HG03442 (cell line): ENCODE data around the gene CLCN2.

Source experiments
- ATAC-seq: cut with Tn5 transposase; IDR thresholded peaks from one replicate; pipeline ENCODE4 v1.9.1; 2021; ENCODE audit warnings: mild to moderate bottlenecking, moderate library complexity; ENCODE audit not compliant: unreplicated experiment

The CLCN2 gene

GRCh38 chr3:184381261-184382224 lies 20.1 kb upstream of the CLCN2 start:
- no peak for ATAC-seq

- ATAC-seq = no peak
Observed at GRCh38 chr3:184380627-184381260, 19.3 kb upstream of the CLCN2 start.

- no peak for ATAC-seq
Observed at GRCh38 chr3:184380185-184380626, 18.8 kb upstream of the CLCN2 start.

- ATAC-seq = no peak
Observed at GRCh38 chr3:184379358-184380184, 18.2 kb upstream of the CLCN2 start, which contains the start of gene CHRD. Gene CHRD, plus strand, starts transcription at chr3:184380054. Its CDS starts 265 bp downstream, at chr3:184380319.

GRCh38 chr3:184378651-184379357 lies 17.4 kb upstream of the CLCN2 start:
- no peak for ATAC-seq

- no peak for ATAC-seq
Observed at GRCh38 chr3:184377882-184378445, 16.6 kb upstream of the CLCN2 start, which contains the start of gene THPO. Gene THPO, minus strand, starts transcription at chr3:184378207. Its CDS starts 1,948 bp downstream, at chr3:184376259.

- ATAC-seq = no peak
Observed at GRCh38 chr3:184377374-184377773, 16.0 kb upstream of the CLCN2 start.

GRCh38 chr3:184375747-184376461 lies 14.5 kb upstream of the CLCN2 start:
- no peak for ATAC-seq

GRCh38 chr3:184373422-184373821 lies 12.0 kb upstream of the CLCN2 start:
- no peak for ATAC-seq

- ATAC-seq = no peak
Observed at GRCh38 chr3:184372911-184373310, 11.5 kb upstream of the CLCN2 start.

- ATAC-seq = no peak
Observed at GRCh38 chr3:184372296-184372821, 11.0 kb upstream of the CLCN2 start.

- ATAC-seq = peak; percentile 55
Observed at GRCh38 chr3:184371570-184372018, 10.2 kb upstream of the CLCN2 start.

GRCh38 chr3:184368586-184369183 lies 7.3 kb upstream of the CLCN2 start:
- no peak for ATAC-seq

- no peak for ATAC-seq
Observed at GRCh38 chr3:184368116-184368515, 6.7 kb upstream of the CLCN2 start.

GRCh38 chr3:184366619-184367289 lies 5.3 kb upstream of the CLCN2 start:
- ATAC-seq = no peak

GRCh38 chr3:184362668-184363546 lies 1.5 kb upstream of the CLCN2 start:
- ATAC-seq = peak; percentile 87
